H1 (cell line): ENCODE results near the gene UROS. TPM values are rescaled to one million over a fixed set of nuclear protein-coding genes. Genes with fewer than 3 reads are reported as not detected.

Experiments used
- CTCF ChIA-PET: fragments of 300-600 bp; sonication (Branson Sonifier 250); formaldehyde crosslinking; loops from one replicate; lab custom pipeline; 2021; ENCODE audit not compliant: partially characterized antibody; lab: Charles Lee
- POLR2A ChIA-PET: fragments of 300-600 bp; sonication (Branson Sonifier 250); formaldehyde crosslinking; loops from one replicate; lab custom pipeline; 2021; ENCODE audit warnings: inconsistent platforms; ENCODE audit not compliant: partially characterized antibody; lab: Charles Lee
- DNase-seq, 2 experiments: peaks; one replicate each; pipeline versions ENCODE4 v3.0.0 to v3.0.0-alpha.2; 2010 to 2022; ENCODE audit warnings: low spot score in 2 of 2, low read depth in 1 of 2, mixed read lengths in 1 of 2
- FAIRE-seq: peaks from 2 replicates; lab custom pipeline; 2011; peaks lifted over from hg19 to GRCh38; lab: Jason Lieb, UNC
- H2AFZ ChIP-seq: 2 replicates; pipeline ENCODE4 v1.8.1; 2012; ENCODE audit warnings: low read length, inconsistent platforms
- H2AK5ac ChIP-seq: 2 replicates; pipeline ENCODE4 v1.6.1; 2013; ENCODE audit warnings: low read depth, low read length
- H2BK120ac ChIP-seq: replicated peaks from 2 replicates; pipeline ENCODE3; 2013; ENCODE audit warnings: low read depth, low read length, inconsistent platforms
- H2BK12ac ChIP-seq: 2 replicates; pipeline ENCODE4 v1.6.1; 2013; ENCODE audit warnings: low read depth, low read length
- H2BK15ac ChIP-seq: 2 replicates; pipeline ENCODE4 v1.6.1; 2013; ENCODE audit warnings: low read length
- H2BK20ac ChIP-seq: 2 replicates; pipeline ENCODE4 v1.6.1; 2013; ENCODE audit warnings: low read length
- H2BK5ac ChIP-seq: 2 replicates; pipeline ENCODE4 v1.6.1; 2013; ENCODE audit warnings: low read depth, low read length
- H3K14ac ChIP-seq: 2 replicates; pipeline ENCODE4 v1.6.1; 2013; ENCODE audit warnings: inconsistent platforms; ENCODE audit not compliant: insufficient read length
- H3K18ac ChIP-seq: 2 replicates; pipeline ENCODE4 v1.6.1; 2013; ENCODE audit warnings: low read length; ENCODE audit errors: extremely low read depth
- H3K23ac ChIP-seq: 2 replicates; pipeline ENCODE4 v1.6.1; 2013; ENCODE audit warnings: inconsistent platforms; ENCODE audit not compliant: insufficient read length
- H3K23me2 ChIP-seq: 2 replicates; pipeline ENCODE4 v1.6.1; 2013; ENCODE audit warnings: low read depth, low read length
- H3K27ac ChIP-seq: 2 replicates; pipeline ENCODE4 v1.6.1; 2011; ENCODE audit warnings: low read depth, low read length, inconsistent platforms
- H3K27me3 ChIP-seq, 4 experiments: replicated peaks in 1 of 4; 1 replicate in 1 of 4; 2 replicates in 3 of 4; pipeline versions ENCODE4 v1.6.1 to v1.8.1; 2011 to 2013; ENCODE audit warnings: low read length in 3 of 4, mild to moderate bottlenecking in 3 of 4, inconsistent platforms in 2 of 4, mixed read lengths in 2 of 4, moderate library complexity in 1 of 4; ENCODE audit not compliant: control insufficient read depth in 3 of 4, insufficient read depth in 3 of 4; ENCODE audit errors: extremely low read depth in 1 of 4
- H3K36me3 ChIP-seq, 4 experiments: 2 replicates each; pipeline versions ENCODE4 v1.6.1 to v1.8.1; 2011 to 2013; ENCODE audit warnings: mild to moderate bottlenecking in 4 of 4, low read length in 3 of 4, moderate library complexity in 2 of 4, control low read depth in 1 of 4, inconsistent platforms in 1 of 4; ENCODE audit not compliant: insufficient read depth in 4 of 4, control insufficient read depth in 2 of 4
- H3K4ac ChIP-seq: replicated peaks from 2 replicates; pipeline ENCODE3; 2013; ENCODE audit warnings: low read length, low read depth, mixed read lengths, inconsistent platforms; ENCODE audit not compliant: insufficient read length
- H3K4me1 ChIP-seq, 4 experiments: replicated peaks in 1 of 4; 1 replicate in 1 of 4; 2 replicates in 3 of 4; pipeline versions ENCODE4 v1.6.1 to v1.8.1; 2011 to 2013; ENCODE audit warnings: low read length in 3 of 4, inconsistent platforms in 2 of 4, mixed read lengths in 1 of 4; ENCODE audit not compliant: insufficient read depth in 4 of 4, control insufficient read depth in 3 of 4
- H3K4me2 ChIP-seq, 2 experiments: 2 replicates each; pipeline versions ENCODE4 v1.6.1 to v1.8.1; 2011 to 2013; ENCODE audit warnings: low read depth in 2 of 2, low read length in 2 of 2, control low read depth in 1 of 2, inconsistent platforms in 1 of 2, mild to moderate bottlenecking in 1 of 2; ENCODE audit not compliant: insufficient read depth in 1 of 2
- H3K4me3 ChIP-seq, 4 experiments: fragments of 200-600, 300-600 bp in 1 of 4; sonication (generic), shearing (Covaris generic), sonication (Bioruptor Twin) in 1 of 4; 2 replicates each; pipeline versions ENCODE4 v1.5.1 to v1.8.1; 2011 to 2016; ENCODE audit warnings: low read length in 4 of 4, low read depth in 3 of 4, control low read depth in 2 of 4, inconsistent platforms in 2 of 4, mild to moderate bottlenecking in 2 of 4, mixed read lengths in 1 of 4, moderate library complexity in 1 of 4; ENCODE audit not compliant: insufficient read depth in 2 of 4; ENCODE audit errors: extremely low read depth in 1 of 4
- H3K56ac ChIP-seq: replicated peaks from 2 replicates; pipeline ENCODE3; 2013; ENCODE audit warnings: low read depth, mild to moderate bottlenecking, mixed read lengths, low read length, inconsistent platforms; ENCODE audit not compliant: insufficient read length
- H3K79me1 ChIP-seq: 2 replicates; pipeline ENCODE4 v1.6.1; 2013; ENCODE audit warnings: low read depth, low read length, control low read depth
- H3K79me2 ChIP-seq, 2 experiments: 2 replicates each; pipeline versions ENCODE4 v1.6.1 to v1.8.1; 2012 to 2013; ENCODE audit warnings: low read length in 2 of 2, mild to moderate bottlenecking in 2 of 2, inconsistent platforms in 1 of 2; ENCODE audit not compliant: insufficient read depth in 2 of 2, control insufficient read depth in 1 of 2
- H3K9ac ChIP-seq, 4 experiments: replicated peaks in 1 of 4; 1 replicate in 1 of 4; 2 replicates in 3 of 4; pipeline versions ENCODE4 v1.6.1 to v1.8.1; 2011 to 2013; ENCODE audit warnings: low read depth in 3 of 4, low read length in 3 of 4, control low read depth in 2 of 4, mild to moderate bottlenecking in 2 of 4, moderate library complexity in 2 of 4, inconsistent platforms in 1 of 4; ENCODE audit errors: extremely low read depth in 1 of 4
- H3K9me3 ChIP-seq, 2 experiments: 2 replicates each; pipeline versions ENCODE4 v1.6.1 to v1.8.1; 2012 to 2013; ENCODE audit warnings: mild to moderate bottlenecking in 2 of 2, moderate library complexity in 2 of 2, control low read depth in 1 of 2, inconsistent platforms in 1 of 2, low read depth in 1 of 2, low read length in 1 of 2, mixed read lengths in 1 of 2; ENCODE audit not compliant: insufficient read depth in 2 of 2
- H4K20me1 ChIP-seq, 2 experiments: replicated peaks in 1 of 2; 2 replicates each; pipeline versions ENCODE3 to v1.8.1; 2011 to 2013; ENCODE audit warnings: inconsistent platforms in 2 of 2, low read length in 2 of 2, mild to moderate bottlenecking in 1 of 2; ENCODE audit not compliant: insufficient read depth in 2 of 2, control insufficient read depth in 1 of 2
- H4K5ac ChIP-seq: 2 replicates; pipeline ENCODE4 v1.6.1; 2013; ENCODE audit warnings: low read length, low read depth, mixed read lengths, inconsistent platforms; ENCODE audit not compliant: insufficient read length
- H4K8ac ChIP-seq: 2 replicates; pipeline ENCODE4 v1.8.0; 2013; ENCODE audit warnings: mild to moderate bottlenecking, moderate library complexity, low read length, inconsistent platforms; ENCODE audit not compliant: insufficient read depth; ENCODE audit errors: extremely low read depth
- H4K91ac ChIP-seq: replicated peaks from 2 replicates; pipeline ENCODE3; 2013; ENCODE audit warnings: low read length, mixed read lengths, inconsistent platforms; ENCODE audit not compliant: insufficient read length
- BACH1 ChIP-seq: IDR thresholded peaks from 2 replicates; pipeline ENCODE4 v1.6.1; 2012; ENCODE audit warnings: low read length, improper control_type of control experiment
- CEBPB ChIP-seq: IDR thresholded peaks from 2 replicates; pipeline ENCODE4 v1.6.1; 2012; ENCODE audit warnings: low read depth, low read length
- CHD2 ChIP-seq: IDR thresholded peaks from 2 replicates; pipeline ENCODE4 v1.6.1; 2012; ENCODE audit warnings: low read length, improper control_type of control experiment
- CREB1 ChIP-seq: IDR thresholded peaks from 2 replicates; pipeline ENCODE4 v1.6.1; 2012; ENCODE audit warnings: inconsistent platforms
- EGR1 ChIP-seq: IDR thresholded peaks from 2 replicates; pipeline ENCODE4 v1.6.1; 2011; ENCODE audit warnings: low read depth, low read length, borderline replicate concordance
- GTF2F1 ChIP-seq: IDR thresholded peaks from 2 replicates; pipeline ENCODE4 v1.6.1; 2012; ENCODE audit warnings: low read depth, low read length, improper control_type of control experiment, borderline replicate concordance
- HDAC6 ChIP-seq: IDR thresholded peaks from one replicate; pipeline ENCODE4 v1.7.1; 2012; ENCODE audit warnings: low read depth, mild to moderate bottlenecking, inconsistent platforms, low read length, moderate library complexity
- KDM5A ChIP-seq: fragments of 200-600 bp; IDR thresholded peaks from 2 replicates; pipeline ENCODE4 v1.7.1; 2012; ENCODE audit warnings: mild to moderate bottlenecking, low read length, inconsistent platforms, mixed read lengths
- MAFK ChIP-seq: IDR thresholded peaks from 2 replicates; pipeline ENCODE4 v1.6.1; 2012; ENCODE audit warnings: low read depth, mild to moderate bottlenecking, improper control_type of control experiment, low read length
- WGBS, 2 experiments: shearing (Covaris generic) in 1 of 2; methylation state at CpG; one replicate each; pipeline versions ENCODE4 v1.1.6 to v1.1.7; 2013 to 2015; ENCODE audit warnings: low lambda C conversion rate in 2 of 2, mixed read lengths in 2 of 2, inconsistent platforms in 1 of 2, low coverage in 1 of 2, missing lambda C conversion rate in 1 of 2; ENCODE audit not compliant: insufficient replicate concordance in 2 of 2, insufficient coverage in 1 of 2, insufficient read length in 1 of 2; ENCODE audit errors: extremely low coverage in 1 of 2, missing lambda C conversion rate in 1 of 2; 5-methylcytosine and 5-hydroxymethylcytosine counted together
- polyA plus RNA-seq, 7 experiments: library from polyadenylated mRNA; depleted of rRNA in 3 of 7; stranded (reverse) in 5 of 7; unstranded in 2 of 7; fragments of >200 nt in 5 of 7; fragments of 200-250 nt in 2 of 7; gene quantifications; 1 replicate in 5 of 7; 2 replicates in 1 of 7; 4 replicates in 1 of 7; pipeline versions ENCODE4 v1.2.1 to v1.2.3, GENCODE V29; 2011 to 2013; ENCODE audit warnings: missing spikeins in 2 of 7, mixed read lengths in 2 of 7
- total RNA-seq: library from RNA; stranded (reverse); fragmentation: NEBNext Ultra II Directional; extraction: Animal tissue kit (Norgen Biotek cat#: 25700); gene quantifications from 2 replicates; pipeline ENCODE4 v1.2.1, GENCODE V29; 2021
- TF ChIP-seq, protein P1 (sequence below): IDR thresholded peaks from 2 replicates; pipeline ENCODE4 v1.6.1; 2012; ENCODE audit warnings: inconsistent platforms

UROS gene
- total and polyA plus RNA-seq, 2 of the 8 experiments (the other 6 are each of a cell fraction or from before 2014, with no cell fraction given) = 45.6 to 58.0 TPM

DNA sequence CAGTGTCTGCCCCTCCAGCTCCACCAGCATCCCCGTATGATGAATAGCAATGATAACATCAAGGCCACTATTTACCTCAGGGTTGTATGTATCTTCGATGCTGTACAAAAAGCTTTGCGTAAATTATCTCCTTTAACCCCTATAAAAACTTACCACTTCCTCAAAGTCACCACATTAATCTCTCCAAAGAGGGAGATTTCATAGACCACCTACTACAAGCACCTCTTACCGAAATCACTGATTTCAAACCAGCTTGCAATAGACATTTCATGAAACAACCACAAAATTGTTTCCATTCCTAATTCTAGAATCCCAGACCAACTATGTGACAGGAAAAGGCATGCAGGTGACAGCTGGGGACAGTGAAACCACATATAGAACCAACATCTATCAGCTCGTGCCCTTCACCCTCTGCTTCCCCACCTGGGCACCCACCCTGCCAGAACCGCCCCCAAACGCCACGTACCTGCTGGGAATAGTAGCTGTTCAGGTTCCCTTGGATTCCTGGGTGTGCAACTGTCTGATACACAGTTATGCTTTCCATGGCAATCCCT, 27.3 kb downstream of the UROS start:
- no peaks in the 10 kb centered on the region for H3K4me1 ChIP-seq
- H3K56ac ChIP-seq = no peak overlapping the region
- FAIRE-seq (no peak), DNase-seq (no peak)
- no peak overlapping the region for H3K14ac ChIP-seq
- no peak overlapping the region for H3K27ac ChIP-seq
- H2BK20ac ChIP-seq = no peak overlapping the region
- H4K20me1 ChIP-seq = peaks cover 2% of the 10 kb centered on the region in 2 experiments
- TF ChIP-seq KDM5A (no peak), CREB1 (no peak), MAFK (no peak), CHD2 (no peak), GTF2F1 (no peak), CEBPB (no peak), HDAC6 (no peak), EGR1 (no peak), BACH1 (no peak)
- TF ChIP-seq, protein P1, sequence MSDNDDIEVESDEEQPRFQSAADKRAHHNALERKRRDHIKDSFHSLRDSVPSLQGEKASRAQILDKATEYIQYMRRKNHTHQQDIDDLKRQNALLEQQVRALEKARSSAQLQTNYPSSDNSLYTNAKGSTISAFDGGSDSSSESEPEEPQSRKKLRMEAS = no peak
- ChIA-PET POLR2A (interaction anchor here (0.5 to 1.6 kb wide), 3 partner anchors 13 to 62 kb away, joined by 3 to 5 read pairs (median 4); partner anchors contain the start of gene UROS), CTCF (interaction anchor here (1.0 to 1.8 kb wide), 3 partner anchors 9 to 1407 kb away, joined by 4 to 7 read pairs (median 4); no protein-coding TSS in a partner anchor)
- WGBS, 2 experiments = 91% methylated on average over 8 of the region's 8 CpGs; no CpG with 5 or more reads in 1 of the 2 experiments
- no peak overlapping the region for H3K4ac ChIP-seq
- H3K23ac ChIP-seq = no peak overlapping the region
- no peak overlapping the region for H2BK120ac ChIP-seq
- no peak overlapping the region for H4K91ac ChIP-seq
- H4K8ac ChIP-seq = no peak overlapping the region
- no peaks in the 10 kb centered on the region for H3K9me3 ChIP-seq
- no peak overlapping the region for H3K18ac ChIP-seq
- no peak overlapping the region for H3K4me3 ChIP-seq
- H2AFZ ChIP-seq = no peak overlapping the region
- no peaks in the 10 kb centered on the region for H3K79me2 ChIP-seq
- no peaks in the 10 kb centered on the region for H3K79me1 ChIP-seq
- H3K36me3 ChIP-seq = peaks cover 2 to 26% (median 9%) of the 10 kb centered on the region in 4 experiments; a peak in 7 of 8 replicates
- H2BK15ac ChIP-seq = no peak overlapping the region
- H3K9ac ChIP-seq = no peak overlapping the region
- no peak overlapping the region for H4K5ac ChIP-seq
- H2AK5ac ChIP-seq = no peak overlapping the region
- H2BK12ac ChIP-seq = no peak overlapping the region
- no peaks in the 10 kb centered on the region for H3K23me2 ChIP-seq
- H3K4me2 ChIP-seq = no peak overlapping the region
- H2BK5ac ChIP-seq = no peak overlapping the region
- no peaks in the 10 kb centered on the region for H3K27me3 ChIP-seq
